ENCODE results near the gene TSPAN3.

DNA sequence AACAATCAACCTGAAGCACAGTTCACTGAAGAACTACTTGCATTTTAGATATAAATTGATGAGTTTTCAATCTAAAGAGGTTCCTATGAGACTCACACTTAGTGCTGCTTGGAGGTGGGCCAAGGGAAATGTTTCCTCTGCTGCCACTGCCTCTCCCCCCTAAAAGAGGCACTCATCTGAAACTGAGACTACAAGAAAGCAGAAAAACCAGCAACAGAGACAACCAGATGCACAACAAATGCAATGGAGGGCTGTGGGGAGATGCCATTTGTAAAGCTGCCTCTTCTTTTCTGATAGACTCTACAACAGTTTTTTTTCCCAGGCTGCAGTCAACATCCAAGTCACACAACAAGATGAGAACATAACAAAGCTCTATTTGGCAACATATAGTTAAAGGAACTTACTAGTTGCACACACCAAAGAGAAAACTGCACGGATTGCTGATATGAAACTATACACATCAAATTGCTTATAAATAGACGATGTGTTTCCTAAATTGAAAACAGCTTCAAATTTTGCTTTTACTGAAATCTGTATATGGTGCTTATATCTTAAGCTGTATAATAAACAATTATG is 11.0 kb downstream of the TSPAN3 start:
- TF ChIP-seq, protein P1, sequence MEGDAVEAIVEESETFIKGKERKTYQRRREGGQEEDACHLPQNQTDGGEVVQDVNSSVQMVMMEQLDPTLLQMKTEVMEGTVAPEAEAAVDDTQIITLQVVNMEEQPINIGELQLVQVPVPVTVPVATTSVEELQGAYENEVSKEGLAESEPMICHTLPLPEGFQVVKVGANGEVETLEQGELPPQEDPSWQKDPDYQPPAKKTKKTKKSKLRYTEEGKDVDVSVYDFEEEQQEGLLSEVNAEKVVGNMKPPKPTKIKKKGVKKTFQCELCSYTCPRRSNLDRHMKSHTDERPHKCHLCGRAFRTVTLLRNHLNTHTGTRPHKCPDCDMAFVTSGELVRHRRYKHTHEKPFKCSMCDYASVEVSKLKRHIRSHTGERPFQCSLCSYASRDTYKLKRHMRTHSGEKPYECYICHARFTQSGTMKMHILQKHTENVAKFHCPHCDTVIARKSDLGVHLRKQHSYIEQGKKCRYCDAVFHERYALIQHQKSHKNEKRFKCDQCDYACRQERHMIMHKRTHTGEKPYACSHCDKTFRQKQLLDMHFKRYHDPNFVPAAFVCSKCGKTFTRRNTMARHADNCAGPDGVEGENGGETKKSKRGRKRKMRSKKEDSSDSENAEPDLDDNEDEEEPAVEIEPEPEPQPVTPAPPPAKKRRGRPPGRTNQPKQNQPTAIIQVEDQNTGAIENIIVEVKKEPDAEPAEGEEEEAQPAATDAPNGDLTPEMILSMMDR (IDR thresholded peaks at IDR 0.05 in 2 of 3, conservative IDR thresholded peaks at IDR 0.05 in 1 of 3; ENCODE audit: control insufficient read depth in 2 of 3, extremely low read depth in 1 of 3, insufficient read depth in 1 of 3, low read depth in 3 of 3, low read length in 3 of 3), result no peak
- no peak for TF ChIP-seq CEBPB (IDR thresholded peaks at IDR 0.05; ENCODE audit: borderline replicate concordance in 1 of 2, low read depth in 2 of 2, low read length in 2 of 2)
- TF ChIP-seq CBX3 (IDR thresholded peaks at IDR 0.05; ENCODE audit: borderline replicate concordance, low read depth), result no peak
- TF ChIP-seq PAX5 (IDR thresholded peaks at IDR 0.05; ENCODE audit: borderline replicate concordance, low read depth, low read length), result no peak
- TF ChIP-seq, protein P2, sequence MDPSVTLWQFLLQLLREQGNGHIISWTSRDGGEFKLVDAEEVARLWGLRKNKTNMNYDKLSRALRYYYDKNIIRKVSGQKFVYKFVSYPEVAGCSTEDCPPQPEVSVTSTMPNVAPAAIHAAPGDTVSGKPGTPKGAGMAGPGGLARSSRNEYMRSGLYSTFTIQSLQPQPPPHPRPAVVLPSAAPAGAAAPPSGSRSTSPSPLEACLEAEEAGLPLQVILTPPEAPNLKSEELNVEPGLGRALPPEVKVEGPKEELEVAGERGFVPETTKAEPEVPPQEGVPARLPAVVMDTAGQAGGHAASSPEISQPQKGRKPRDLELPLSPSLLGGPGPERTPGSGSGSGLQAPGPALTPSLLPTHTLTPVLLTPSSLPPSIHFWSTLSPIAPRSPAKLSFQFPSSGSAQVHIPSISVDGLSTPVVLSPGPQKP (IDR thresholded peaks at IDR 0.05; ENCODE audit: low read depth, low read length), result no peak
- TF ChIP-seq NRF1 (conservative IDR thresholded peaks at IDR 0.05; ENCODE audit: low read depth, low read length), result no peak
